Measurements from ENCODE around the gene CLEC2L. TPM values are rescaled to one million over a fixed set of nuclear protein-coding genes. Genes with fewer than 3 reads are reported as not detected.

Gene CLEC2L
- total RNA-seq, 4 donors from 2014 or later = 17.3 TPM; not detected in 3

DNA sequence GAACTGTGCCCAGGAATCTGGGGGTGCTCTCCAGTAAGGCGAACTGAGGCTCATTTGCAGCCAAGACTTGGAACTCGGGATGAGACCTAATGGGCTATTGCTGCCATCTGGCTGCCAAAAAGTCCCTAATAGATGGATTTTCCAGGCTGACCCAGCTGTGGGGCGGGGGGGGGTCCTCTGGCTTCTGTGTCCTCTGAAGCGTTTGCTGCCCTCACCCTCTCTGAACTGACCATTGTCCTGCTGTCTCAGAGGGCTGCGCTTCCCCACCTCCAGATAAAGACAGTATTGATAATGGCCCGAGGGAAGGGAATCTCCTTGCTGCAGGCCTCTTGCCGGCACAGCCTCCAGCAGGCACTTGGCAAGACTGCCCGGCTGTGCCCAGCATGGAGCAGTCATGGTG, 46.6 kb downstream of the CLEC2L start:
- intact Hi-C loops (cut with DNase I; ENCODE audit: low total_unique reads) = no loop called here
- Histone ChIP-seq H3K36me3 (peaks cover 0 to 31% (median 9%) of the 10 kb centered on the region in 4 donors), H3K4me3 (no peak overlapping the region), H3K27ac (no peak overlapping the region), H3K27me3 (no peaks in the 10 kb centered on the region), H3K9me3 (no peaks in the 10 kb centered on the region), H3K4me1 (no peaks in the 10 kb centered on the region)
- in situ Hi-C loops (cut with MboI; ENCODE audit: low pct_ligation_motif_present in 1 of 4, low pct_unique_long_range_greater_than_20kb in 1 of 4, low sequenced_read_pairs in 3 of 4) = no loop called here
- WGBS, 2 donors (ENCODE audit: low coverage in 1 of 2) = 85% methylated on average over 7 of the region's 8 CpGs; no CpG with 5 or more reads in 1 of the 2 donors
- TF ChIP-seq POLR2A (IDR thresholded peaks at IDR 0.05) (no peak), POLR2AphosphoS5 (IDR thresholded peaks at IDR 0.05) (no peak), EP300 (IDR thresholded peaks at IDR 0.05; ENCODE audit: low read depth) (no peak)
- TF ChIP-seq, protein P1, sequence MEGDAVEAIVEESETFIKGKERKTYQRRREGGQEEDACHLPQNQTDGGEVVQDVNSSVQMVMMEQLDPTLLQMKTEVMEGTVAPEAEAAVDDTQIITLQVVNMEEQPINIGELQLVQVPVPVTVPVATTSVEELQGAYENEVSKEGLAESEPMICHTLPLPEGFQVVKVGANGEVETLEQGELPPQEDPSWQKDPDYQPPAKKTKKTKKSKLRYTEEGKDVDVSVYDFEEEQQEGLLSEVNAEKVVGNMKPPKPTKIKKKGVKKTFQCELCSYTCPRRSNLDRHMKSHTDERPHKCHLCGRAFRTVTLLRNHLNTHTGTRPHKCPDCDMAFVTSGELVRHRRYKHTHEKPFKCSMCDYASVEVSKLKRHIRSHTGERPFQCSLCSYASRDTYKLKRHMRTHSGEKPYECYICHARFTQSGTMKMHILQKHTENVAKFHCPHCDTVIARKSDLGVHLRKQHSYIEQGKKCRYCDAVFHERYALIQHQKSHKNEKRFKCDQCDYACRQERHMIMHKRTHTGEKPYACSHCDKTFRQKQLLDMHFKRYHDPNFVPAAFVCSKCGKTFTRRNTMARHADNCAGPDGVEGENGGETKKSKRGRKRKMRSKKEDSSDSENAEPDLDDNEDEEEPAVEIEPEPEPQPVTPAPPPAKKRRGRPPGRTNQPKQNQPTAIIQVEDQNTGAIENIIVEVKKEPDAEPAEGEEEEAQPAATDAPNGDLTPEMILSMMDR (IDR thresholded peaks at IDR 0.05) = no peak
- no peak for DNase-seq

DNA sequence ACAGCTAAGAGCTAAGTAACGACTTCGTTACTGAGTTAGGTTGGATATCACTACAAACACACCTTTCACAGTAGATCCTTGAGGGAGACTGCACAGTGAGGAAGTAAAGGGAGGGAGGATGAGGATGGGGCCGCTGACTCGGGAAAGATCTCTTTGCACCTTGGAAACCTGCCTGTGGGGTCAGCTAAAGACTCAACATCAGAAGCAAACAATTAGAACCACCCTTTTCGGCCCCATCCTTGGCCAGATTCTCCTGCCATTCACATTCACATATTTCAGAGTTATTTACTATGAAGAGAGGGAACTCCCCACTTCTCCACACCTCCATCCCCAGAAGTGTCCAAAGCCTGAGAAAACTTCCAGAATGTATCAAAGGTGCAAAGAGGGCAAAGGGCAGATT, 47.1 kb downstream of the CLEC2L start:
- no peaks in the 10 kb centered on the region for H3K9me3 ChIP-seq
- no peak overlapping the region for H3K4me3 ChIP-seq
- intact Hi-C loops (cut with DNase I; ENCODE audit: low total_unique reads) (no loop called here), in situ Hi-C loops (cut with MboI; ENCODE audit: low pct_ligation_motif_present in 1 of 4, low pct_unique_long_range_greater_than_20kb in 1 of 4, low sequenced_read_pairs in 3 of 4) (no loop called here)
- peaks cover 0 to 31% (median 10%) of the 10 kb centered on the region in 4 donors for H3K36me3 ChIP-seq
- H3K4me1 ChIP-seq = no peaks in the 10 kb centered on the region
- no peak for DNase-seq
- no peak overlapping the region for H3K27ac ChIP-seq
- no peak for TF ChIP-seq POLR2A (IDR thresholded peaks at IDR 0.05)
- no peak for TF ChIP-seq EP300 (IDR thresholded peaks at IDR 0.05; ENCODE audit: low read depth)
- TF ChIP-seq POLR2AphosphoS5 (IDR thresholded peaks at IDR 0.05) = no peak
- TF ChIP-seq, protein P1 (IDR thresholded peaks at IDR 0.05) = no peak
- H3K27me3 ChIP-seq = no peaks in the 10 kb centered on the region
- WGBS, 2 donors (ENCODE audit: low coverage in 1 of 2) = 89% methylated on average over 5 of the region's 5 CpGs; no CpG with 5 or more reads in 1 of the 2 donors

DNA sequence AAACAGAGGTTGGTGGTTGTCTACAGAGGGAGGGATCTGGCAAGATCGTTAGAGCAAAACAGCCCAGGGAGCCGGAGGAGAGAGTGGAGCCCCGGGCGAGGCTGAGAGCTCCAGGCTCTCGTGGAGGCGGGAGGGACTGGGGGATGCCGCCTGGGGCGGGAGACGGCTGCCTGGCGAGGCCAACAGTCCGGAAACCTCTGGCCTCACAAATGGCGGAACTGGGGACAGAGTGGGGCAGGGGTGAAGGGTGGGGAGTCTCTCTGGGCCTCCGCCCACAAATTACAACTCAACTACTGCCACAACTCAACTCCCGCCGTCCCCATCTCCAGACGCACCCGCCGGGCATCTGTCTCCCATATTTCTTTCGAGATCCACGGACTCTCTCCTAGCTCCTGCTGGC, 47.7 kb downstream of the CLEC2L start:
- intact Hi-C loops (cut with DNase I; ENCODE audit: low total_unique reads) = no loop called here
- no peaks in the 10 kb centered on the region for H3K9me3 ChIP-seq
- no peaks in the 10 kb centered on the region for H3K27me3 ChIP-seq
- WGBS, 2 donors (ENCODE audit: low coverage in 1 of 2) = 91 to 92% methylated on average over 6 to 20 of the region's 20 CpGs
- no peak overlapping the region for H3K27ac ChIP-seq
- in situ Hi-C loops (cut with MboI; ENCODE audit: low pct_ligation_motif_present in 1 of 4, low pct_unique_long_range_greater_than_20kb in 1 of 4, low sequenced_read_pairs in 3 of 4) = no loop called here
- no peak overlapping the region for H3K4me3 ChIP-seq
- TF ChIP-seq POLR2A (IDR thresholded peaks at IDR 0.05) = no peak
- no peak for TF ChIP-seq POLR2AphosphoS5 (IDR thresholded peaks at IDR 0.05)
- H3K4me1 ChIP-seq = no peaks in the 10 kb centered on the region
- H3K36me3 ChIP-seq = peaks cover 0 to 31% (median 10%) of the 10 kb centered on the region in 4 donors
- no peak for DNase-seq

DNA sequence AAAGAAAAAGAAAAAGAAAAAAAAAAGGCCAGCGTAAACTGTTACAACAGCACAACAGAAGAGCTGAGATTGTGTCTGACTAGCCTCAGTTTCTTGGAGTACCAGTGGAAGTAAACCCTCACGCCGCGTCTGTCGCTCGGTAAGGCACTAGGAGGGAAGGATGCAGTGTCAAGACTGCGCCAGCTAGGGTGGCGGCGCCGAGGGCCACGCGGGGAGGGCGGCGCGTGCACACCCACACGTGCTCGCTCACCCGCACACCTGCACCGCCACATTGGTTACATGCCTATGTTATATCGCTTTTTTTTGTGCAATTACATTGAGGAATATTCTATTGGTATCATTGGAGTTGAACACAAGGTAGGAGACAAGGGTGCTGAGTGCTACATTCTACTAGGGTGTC, 48.2 kb downstream of the CLEC2L start:
- in situ Hi-C loops (cut with MboI; ENCODE audit: low pct_ligation_motif_present in 1 of 4, low pct_unique_long_range_greater_than_20kb in 1 of 4, low sequenced_read_pairs in 3 of 4) = no loop called here

More for the DNA sequence above, 48.2 kb downstream of the CLEC2L start:
- Histone ChIP-seq H3K9me3 (no peaks in the 10 kb centered on the region), H3K27ac (no peak overlapping the region), H3K36me3 (peaks cover 0 to 31% (median 10%) of the 10 kb centered on the region in 4 donors), H3K4me3 (no peak overlapping the region), H3K4me1 (no peaks in the 10 kb centered on the region), H3K27me3 (no peaks in the 10 kb centered on the region)
- no peak for TF ChIP-seq EP300 (IDR thresholded peaks at IDR 0.05; ENCODE audit: low read depth)
- TF ChIP-seq, protein P1 (IDR thresholded peaks at IDR 0.05) = no peak
- no peak for TF ChIP-seq POLR2AphosphoS5 (IDR thresholded peaks at IDR 0.05)
- TF ChIP-seq POLR2A (IDR thresholded peaks at IDR 0.05) = no peak
- 96 to 98% methylated on average over 9 to 20 of the region's 20 CpGs for WGBS, 2 donors (ENCODE audit: low coverage in 1 of 2)
- no peak for DNase-seq
- intact Hi-C loops (cut with DNase I; ENCODE audit: low total_unique reads) = no loop called here

All from transverse colon (tissue), 4 donors.